Liver (tissue), 3 donors: ENCODE data around the gene ARHGAP8.

ENCODE experiments used
- CTCF ChIP-seq: fragments of 150-350 bp; IDR thresholded peaks from 2 replicates; pipeline ENCODE4 v1.5.1; 2017; ENCODE audit warnings: improper control_type of control experiment, low read depth, low read length; ENCODE audit not compliant: missing input control
- MAX ChIP-seq: IDR thresholded peaks from 2 replicates; pipeline ENCODE4 v1.6.1; 2016; ENCODE audit warnings: antibody characterized with exemption
- RXRA ChIP-seq, 2 donors: IDR thresholded peaks; 2 replicates each; pipeline ENCODE4 v1.6.1; 2017 to 2018; ENCODE audit warnings: antibody characterized with exemption in 2 of 2, mild to moderate bottlenecking in 1 of 2
- donor health status: healthy.
- donor health status: healthy.

GRCh38 chr22:44724416-44724815 lies 28.0 kb upstream of the ARHGAP8 start:
- TF ChIP-seq CTCF: no peak
- no peak for TF ChIP-seq RXRA (IDR thresholded peaks at IDR 0.05)
- TF ChIP-seq MAX: no peak
